Adrenal gland (tissue), 12 donors: ENCODE results near the gene MAD1L1. TPM values are rescaled to one million over a fixed set of nuclear protein-coding genes. Genes with fewer than 3 reads are reported as not detected.

Source experiments
- DNase-seq, 7 donors: peaks; one replicate each; pipeline ENCODE4 v3.0.0-alpha.2; 2019 to 2020
- H3K27ac ChIP-seq, 5 donors: fragments of 200-600 bp; sonication (generic) in 4 of 5; 1 replicate in 3 of 5; 2 replicates in 2 of 5; pipeline versions ENCODE4 v1.5.1 to v1.8.0; 2016 to 2020; ENCODE audit warnings: mild to moderate bottlenecking in 1 of 5
- H3K27me3 ChIP-seq: fragments of 200-600 bp; 2 replicates; pipeline ENCODE4 v1.8.0; 2021
- H3K36me3 ChIP-seq, 2 donors: fragments of 200-600 bp; replicated peaks in 1 of 2; 1 replicate in 1 of 2; 2 replicates in 1 of 2; pipeline versions ENCODE4 v1.5.1 to v1.8.0; 2018 to 2022
- H3K4me1 ChIP-seq, 2 donors: fragments of 200-600 bp; replicated peaks in 1 of 2; 1 replicate in 1 of 2; 2 replicates in 1 of 2; pipeline versions ENCODE4 v1.5.1 to v1.8.0; 2018 to 2021
- H3K4me3 ChIP-seq, 4 donors: fragments of 200-600 bp; sonication (generic) in 3 of 4; one replicate each; pipeline ENCODE4 v1.5.1; 2016 to 2018
- H3K9me3 ChIP-seq, 3 donors: fragments of 200-600 bp; sonication (generic) in 1 of 3; replicated peaks in 1 of 3; 1 replicate in 2 of 3; 2 replicates in 1 of 3; pipeline versions ENCODE4 v1.5.1 to v1.8.0; 2016 to 2021
- POLR2A ChIP-seq, 2 donors: fragments of 450-650 bp; IDR thresholded peaks; one replicate each; pipeline ENCODE4 v1.6.1; 2017; ENCODE audit warnings: antibody characterized with exemption in 2 of 2, mild to moderate bottlenecking in 2 of 2, moderate library complexity in 1 of 2
- WGBS, 4 donors: extraction: QIAGEN DNeasy Blood & Tissue Kit in 2 of 4; methylation state at CpG; one replicate each; pipeline versions ENCODE4 v1.1.5 to v1.1.7; 2013 to 2017; 5-methylcytosine and 5-hydroxymethylcytosine counted together
- intact Hi-C, 2 donors: fragments of 100-400 bp; cut with DNase I; formaldehyde crosslinking; loops; one replicate each; pipeline versions ENCODE4 v1.14.1 to v1.15.0; 2022 to 2023
- polyA plus RNA-seq, 3 donors: library from polyadenylated mRNA; stranded (reverse); fragments of 200-250 nt in 2 of 3; fragments of 350-450 nt in 1 of 3; fragmentation: Illumina TruSeq in 1 of 3; extraction: RNeasy Lipid Tissue Mini Kit (QIAGEN cat#74804) in 1 of 3; gene quantifications; one replicate each; pipeline ENCODE4 v1.2.3, GENCODE V29; 2013 to 2014
- total RNA-seq, 9 donors: library from RNA; depleted of rRNA in 4 of 9; stranded (reverse); fragments of >200 nt in 4 of 9; fragments of 120-200 nt in 1 of 9; fragmentation: NEBNext Ultra II Directional in 1 of 9; extraction: Animal tissue kit (Norgen Biotek cat#: 25700) in 1 of 9; gene quantifications; one replicate each; pipeline versions ENCODE4 v1.1.0 to v1.2.4, GENCODE V29; 2013 to 2023
- TF ChIP-seq, protein P1 (sequence below), 6 experiments: fragments of 450-650 bp in 4 of 6; fragments of 200-600 bp in 2 of 6; sonication (generic) in 1 of 6; IDR thresholded peaks; 1 replicate in 5 of 6; 2 replicates in 1 of 6; pipeline versions ENCODE4 v1.5.1 to v1.8.0; 2016 to 2021; ENCODE audit warnings: antibody characterized with exemption in 6 of 6, mild to moderate bottlenecking in 2 of 6, moderate library complexity in 1 of 6
- donor health status: healthy with polysubstance abuse.
- donor health status: Bipolar disorder and iron deficiency.
- donor health status: DM: yes; HTN: yes; CAD: no.
- donor health status: DM: no; HTN: no; CAD: no.
- donor health status: DM: no; HTN: no; CAD: no.
- donor health status: DM: yes; HTN: yes; CAD: no.

Gene MAD1L1
- total and polyA plus RNA-seq, 12 donors = 6.7 to 87.7 (median 28.9) TPM

DNA sequence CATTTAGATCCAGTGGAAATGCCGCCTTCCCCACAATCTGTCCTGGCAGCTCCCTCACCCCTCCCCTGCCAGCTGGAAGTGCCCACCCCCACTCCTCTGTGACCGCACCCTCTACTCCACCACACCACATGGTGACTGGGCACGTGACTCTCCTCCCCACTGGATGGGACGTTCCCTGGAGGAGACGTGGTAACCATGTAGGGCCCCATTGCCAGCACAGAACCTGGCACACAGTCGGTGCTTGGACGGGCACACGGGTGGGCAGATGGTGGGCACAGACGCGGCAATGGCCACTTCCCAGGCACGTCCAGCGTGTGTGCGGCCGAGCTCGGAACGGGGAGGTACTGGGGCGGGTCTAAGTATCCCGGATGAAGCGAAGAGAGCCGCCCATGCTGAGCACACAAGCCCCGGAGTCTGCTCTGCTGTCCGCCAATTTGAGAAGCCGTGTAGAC lies 245.6 kb downstream of the MAD1L1 start:
- TF ChIP-seq POLR2A (IDR thresholded peaks at IDR 0.05) = no peak
- TF ChIP-seq, protein P1, sequence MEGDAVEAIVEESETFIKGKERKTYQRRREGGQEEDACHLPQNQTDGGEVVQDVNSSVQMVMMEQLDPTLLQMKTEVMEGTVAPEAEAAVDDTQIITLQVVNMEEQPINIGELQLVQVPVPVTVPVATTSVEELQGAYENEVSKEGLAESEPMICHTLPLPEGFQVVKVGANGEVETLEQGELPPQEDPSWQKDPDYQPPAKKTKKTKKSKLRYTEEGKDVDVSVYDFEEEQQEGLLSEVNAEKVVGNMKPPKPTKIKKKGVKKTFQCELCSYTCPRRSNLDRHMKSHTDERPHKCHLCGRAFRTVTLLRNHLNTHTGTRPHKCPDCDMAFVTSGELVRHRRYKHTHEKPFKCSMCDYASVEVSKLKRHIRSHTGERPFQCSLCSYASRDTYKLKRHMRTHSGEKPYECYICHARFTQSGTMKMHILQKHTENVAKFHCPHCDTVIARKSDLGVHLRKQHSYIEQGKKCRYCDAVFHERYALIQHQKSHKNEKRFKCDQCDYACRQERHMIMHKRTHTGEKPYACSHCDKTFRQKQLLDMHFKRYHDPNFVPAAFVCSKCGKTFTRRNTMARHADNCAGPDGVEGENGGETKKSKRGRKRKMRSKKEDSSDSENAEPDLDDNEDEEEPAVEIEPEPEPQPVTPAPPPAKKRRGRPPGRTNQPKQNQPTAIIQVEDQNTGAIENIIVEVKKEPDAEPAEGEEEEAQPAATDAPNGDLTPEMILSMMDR (IDR thresholded peaks at IDR 0.05) = no peak
- Histone ChIP-seq H3K27ac (no peak overlapping the region), H3K36me3 (no peaks in the 10 kb centered on the region), H3K27me3 (no peaks in the 10 kb centered on the region), H3K4me1 (no peaks in the 10 kb centered on the region), H3K9me3 (no peaks in the 10 kb centered on the region), H3K4me3 (no peak overlapping the region)
- WGBS, 4 donors = 89 to 96% (median 95%) methylated on average over 23 of the region's 23 CpGs
- intact Hi-C loops = no loop called here
- no peak for DNase-seq

DNA sequence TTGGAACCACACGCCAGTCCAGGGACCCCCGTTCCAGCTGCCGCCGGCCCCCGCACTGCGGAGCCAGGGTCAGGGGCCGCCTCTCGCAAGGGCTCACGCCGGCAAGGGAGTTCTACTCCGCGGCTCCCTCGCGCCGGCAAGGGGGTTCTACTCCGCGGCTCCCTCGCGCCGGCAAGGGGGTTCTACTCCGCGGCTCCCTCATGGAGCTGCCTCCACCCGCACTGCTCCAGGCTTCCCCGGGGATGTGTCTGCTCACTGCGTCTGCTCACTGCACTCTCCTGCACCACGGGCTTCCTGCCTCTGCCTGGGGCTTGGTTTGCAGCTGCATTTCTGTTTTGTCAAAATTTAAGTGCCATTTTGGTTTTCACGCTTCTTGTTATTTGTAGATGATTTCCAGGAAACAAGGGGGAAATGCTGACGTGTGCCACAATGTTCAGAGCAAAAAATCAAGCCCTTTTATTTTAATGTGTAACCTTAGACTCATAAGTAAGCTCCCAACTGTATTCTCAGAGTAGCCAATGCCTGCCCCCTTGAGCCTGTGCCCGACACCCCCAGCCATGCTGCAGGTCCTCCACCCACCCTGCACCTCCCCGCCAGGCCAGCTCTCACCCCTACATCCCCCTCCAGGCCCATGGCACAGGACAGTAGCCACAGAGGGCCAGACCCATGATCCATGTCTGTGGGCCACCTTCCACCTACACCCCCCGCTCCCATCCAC lies 246.2 kb downstream of the MAD1L1 start:
- Histone ChIP-seq H3K4me3 (no peak overlapping the region), H3K27ac (no peak overlapping the region), H3K36me3 (no peaks in the 10 kb centered on the region), H3K4me1 (no peaks in the 10 kb centered on the region), H3K27me3 (no peaks in the 10 kb centered on the region), H3K9me3 (no peaks in the 10 kb centered on the region)
- intact Hi-C loops = no loop called here
- 94 to 96% (median 95%) methylated on average over 25 to 31 of the region's 31 CpGs for WGBS, 4 donors
- no peak for DNase-seq
- TF ChIP-seq, protein P1 (IDR thresholded peaks at IDR 0.05) = no peak
- no peak for TF ChIP-seq POLR2A (IDR thresholded peaks at IDR 0.05)

DNA sequence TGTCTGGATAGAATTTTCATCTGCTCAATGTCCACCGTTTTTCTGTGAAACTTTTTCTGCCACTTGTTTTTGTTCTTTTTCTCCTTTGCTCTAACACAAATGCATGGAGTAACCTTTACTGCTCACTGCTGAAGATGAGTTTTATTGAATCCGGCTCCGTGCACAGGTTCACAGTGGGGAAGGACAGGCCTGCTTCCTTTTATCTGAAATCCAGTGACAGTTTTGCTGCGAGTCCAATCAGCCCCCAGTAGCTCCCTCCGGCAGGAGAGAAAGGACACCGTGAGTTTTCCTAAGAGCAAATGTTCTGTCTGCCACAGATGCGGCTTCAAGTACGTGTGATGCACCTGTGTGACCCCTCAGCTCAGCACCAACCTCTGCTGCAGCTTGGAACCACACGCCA lies 246.8 kb downstream of the MAD1L1 start:
- no peak for TF ChIP-seq POLR2A (IDR thresholded peaks at IDR 0.05)
- TF ChIP-seq, protein P1 (IDR thresholded peaks at IDR 0.05) = no peak
- H3K27ac ChIP-seq = no peak overlapping the region
- intact Hi-C loops = no loop called here
- 91 to 95% (median 93%) methylated on average over 6 to 9 of the region's 9 CpGs for WGBS, 4 donors
- H3K36me3 ChIP-seq = no peaks in the 10 kb centered on the region
- H3K9me3 ChIP-seq = no peaks in the 10 kb centered on the region
- no peaks in the 10 kb centered on the region for H3K4me1 ChIP-seq
- DNase-seq = no peak
- H3K27me3 ChIP-seq = no peaks in the 10 kb centered on the region
- no peak overlapping the region for H3K4me3 ChIP-seq

DNA sequence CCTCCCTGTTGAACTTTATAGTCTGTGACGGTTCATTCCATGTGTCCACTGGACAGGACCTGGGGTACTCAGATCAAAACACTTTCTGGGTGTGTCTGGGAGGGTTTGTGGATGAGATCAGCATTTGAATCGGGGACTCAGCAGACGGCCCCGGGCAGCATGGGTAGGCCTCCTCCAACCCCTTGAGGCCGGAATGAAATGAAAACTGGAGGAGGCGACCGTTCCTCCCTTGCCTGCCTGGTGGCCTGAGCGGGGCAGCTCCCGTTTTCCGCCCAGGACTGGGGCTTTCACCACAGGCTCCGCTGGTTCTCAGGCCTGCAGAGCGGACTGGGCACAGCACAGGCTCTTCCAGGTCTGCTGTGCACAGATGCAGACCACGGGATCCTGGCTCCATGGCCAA lies 247.7 kb downstream of the MAD1L1 start:
- TF ChIP-seq, protein P1 (IDR thresholded peaks at IDR 0.05) = no peak
- no peak for TF ChIP-seq POLR2A (IDR thresholded peaks at IDR 0.05)
- intact Hi-C loops = no loop called here

More for the DNA sequence above, 247.7 kb downstream of the MAD1L1 start:
- DNase-seq = no peak
- Histone ChIP-seq H3K4me3 (no peak overlapping the region), H3K27ac (no peak overlapping the region), H3K9me3 (no peaks in the 10 kb centered on the region), H3K27me3 (no peaks in the 10 kb centered on the region), H3K36me3 (no peaks in the 10 kb centered on the region), H3K4me1 (no peaks in the 10 kb centered on the region)
- 91 to 94% (median 93%) methylated on average over 9 to 13 of the region's 13 CpGs for WGBS, 4 donors
